ENCODE measurements around the gene PTK7.
"Not testable (repeated sequence)": the region's sequence is repeated elsewhere in the genome, so short reads cannot be mapped to it uniquely, and the experiment has no call there.

PTK7 gene

DNA sequence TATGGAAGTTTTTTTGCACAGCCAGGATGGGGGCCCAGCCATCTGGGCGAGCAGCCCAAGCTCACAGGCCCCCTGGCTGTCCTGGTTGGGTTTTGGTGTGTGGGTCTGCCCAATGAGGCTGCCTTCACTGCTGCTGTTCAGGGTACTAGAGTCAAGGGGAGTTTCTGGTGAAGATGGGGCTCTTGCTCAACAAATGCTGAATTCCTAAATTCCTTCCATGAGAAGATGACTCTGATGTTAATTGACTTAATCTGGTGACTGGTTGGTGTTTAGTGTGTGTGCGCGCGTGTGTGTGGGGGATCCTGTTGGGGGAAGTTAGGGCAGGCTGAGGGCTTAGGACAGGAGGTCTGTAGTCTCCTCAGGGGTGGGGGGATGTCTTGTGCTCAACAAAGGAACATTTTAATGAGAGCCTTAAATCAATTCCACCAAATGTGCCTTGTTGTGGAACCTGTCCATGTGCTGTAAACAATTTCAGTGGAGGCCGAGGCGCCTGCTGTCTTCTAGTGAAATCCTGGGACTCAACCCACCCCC lies 1.9 kb downstream of the PTK7 start:
- H3K4me2 ChIP-seq (ENCODE audit: low read depth, low read length, poor library complexity, severe bottlenecking) = no peak overlapping the region
- H3K27ac ChIP-seq (ENCODE audit: low read depth, low read length) = no peak overlapping the region
- no peak overlapping the region for H3K4me3 ChIP-seq (ENCODE audit: insufficient read depth, low read length, poor library complexity, severe bottlenecking)
- TF ChIP-seq EZH2phosphoT487 (conservative IDR thresholded peaks at IDR 0.05; ENCODE audit: low read length) = no peak
- TF ChIP-seq, protein P1, sequence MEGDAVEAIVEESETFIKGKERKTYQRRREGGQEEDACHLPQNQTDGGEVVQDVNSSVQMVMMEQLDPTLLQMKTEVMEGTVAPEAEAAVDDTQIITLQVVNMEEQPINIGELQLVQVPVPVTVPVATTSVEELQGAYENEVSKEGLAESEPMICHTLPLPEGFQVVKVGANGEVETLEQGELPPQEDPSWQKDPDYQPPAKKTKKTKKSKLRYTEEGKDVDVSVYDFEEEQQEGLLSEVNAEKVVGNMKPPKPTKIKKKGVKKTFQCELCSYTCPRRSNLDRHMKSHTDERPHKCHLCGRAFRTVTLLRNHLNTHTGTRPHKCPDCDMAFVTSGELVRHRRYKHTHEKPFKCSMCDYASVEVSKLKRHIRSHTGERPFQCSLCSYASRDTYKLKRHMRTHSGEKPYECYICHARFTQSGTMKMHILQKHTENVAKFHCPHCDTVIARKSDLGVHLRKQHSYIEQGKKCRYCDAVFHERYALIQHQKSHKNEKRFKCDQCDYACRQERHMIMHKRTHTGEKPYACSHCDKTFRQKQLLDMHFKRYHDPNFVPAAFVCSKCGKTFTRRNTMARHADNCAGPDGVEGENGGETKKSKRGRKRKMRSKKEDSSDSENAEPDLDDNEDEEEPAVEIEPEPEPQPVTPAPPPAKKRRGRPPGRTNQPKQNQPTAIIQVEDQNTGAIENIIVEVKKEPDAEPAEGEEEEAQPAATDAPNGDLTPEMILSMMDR (IDR thresholded peaks at IDR 0.05; ENCODE audit: insufficient read depth, low read length, poor library complexity, severe bottlenecking) = no peak
- no peaks in the 10 kb centered on the region for H4K20me1 ChIP-seq (ENCODE audit: low read depth, low read length)
- no peaks in the 10 kb centered on the region for H3K27me3 ChIP-seq (ENCODE audit: low read length)
- H3K9ac ChIP-seq (ENCODE audit: low read length) = no peak overlapping the region
- H3K9me3 ChIP-seq (ENCODE audit: insufficient read depth, low read length) = no peaks in the 10 kb centered on the region
- H3F3A ChIP-seq (ENCODE audit: insufficient read depth) = no peaks in the 10 kb centered on the region
- H2AFZ ChIP-seq (ENCODE audit: low read depth, low read length, severe bottlenecking) = no peak overlapping the region
- no peaks in the 10 kb centered on the region for H3K36me3 ChIP-seq (ENCODE audit: low read length)
- H3K9me2 ChIP-seq (replicated peaks; ENCODE audit: insufficient read depth, low read length) = no peaks in the 10 kb centered on the region
- no peaks in the 10 kb centered on the region for H3K79me2 ChIP-seq (ENCODE audit: insufficient read depth, low read length)

DNA sequence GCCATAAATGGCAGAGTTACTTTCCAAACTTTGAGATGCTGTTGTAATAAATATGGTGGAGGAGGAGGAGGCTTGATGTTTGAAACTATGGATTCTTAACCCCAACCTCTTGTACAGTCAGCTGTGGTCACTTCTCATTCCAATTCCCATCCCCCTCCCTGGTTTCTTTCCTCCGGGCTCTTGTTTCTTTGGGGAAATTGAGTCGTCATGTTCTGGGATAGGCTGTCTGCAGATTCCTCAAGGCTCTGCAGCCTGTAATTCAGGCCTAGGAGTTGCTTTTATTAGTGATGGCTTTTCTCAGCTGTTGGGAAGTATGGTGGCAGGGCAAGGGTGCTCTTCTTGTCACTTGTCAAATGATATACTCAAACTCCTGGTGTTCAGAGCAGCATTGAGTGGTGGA lies 2.6 kb downstream of the PTK7 start:
- Histone ChIP-seq H3K79me2 (ENCODE audit: insufficient read depth, low read length) (no peaks in the 10 kb centered on the region), H3K9me3 (ENCODE audit: insufficient read depth, low read length) (no peaks in the 10 kb centered on the region), H3K27me3 (ENCODE audit: low read length) (no peaks in the 10 kb centered on the region), H3K4me3 (ENCODE audit: insufficient read depth, low read length, poor library complexity, severe bottlenecking) (no peak overlapping the region), H2AFZ (ENCODE audit: low read depth, low read length, severe bottlenecking) (no peak overlapping the region), H3K27ac (ENCODE audit: low read depth, low read length) (no peak overlapping the region), H3K4me2 (ENCODE audit: low read depth, low read length, poor library complexity, severe bottlenecking) (no peak overlapping the region), H3K9ac (ENCODE audit: low read length) (no peak overlapping the region), H4K20me1 (ENCODE audit: low read depth, low read length) (no peaks in the 10 kb centered on the region), H3F3A (ENCODE audit: insufficient read depth) (no peaks in the 10 kb centered on the region), H3K36me3 (ENCODE audit: low read length) (no peaks in the 10 kb centered on the region), H3K9me2 (replicated peaks; ENCODE audit: insufficient read depth, low read length) (no peaks in the 10 kb centered on the region)
- TF ChIP-seq EZH2phosphoT487 (conservative IDR thresholded peaks at IDR 0.05; ENCODE audit: low read length) = no peak
- TF ChIP-seq, protein P1 (IDR thresholded peaks at IDR 0.05; ENCODE audit: insufficient read depth, low read length, poor library complexity, severe bottlenecking) = no peak

DNA sequence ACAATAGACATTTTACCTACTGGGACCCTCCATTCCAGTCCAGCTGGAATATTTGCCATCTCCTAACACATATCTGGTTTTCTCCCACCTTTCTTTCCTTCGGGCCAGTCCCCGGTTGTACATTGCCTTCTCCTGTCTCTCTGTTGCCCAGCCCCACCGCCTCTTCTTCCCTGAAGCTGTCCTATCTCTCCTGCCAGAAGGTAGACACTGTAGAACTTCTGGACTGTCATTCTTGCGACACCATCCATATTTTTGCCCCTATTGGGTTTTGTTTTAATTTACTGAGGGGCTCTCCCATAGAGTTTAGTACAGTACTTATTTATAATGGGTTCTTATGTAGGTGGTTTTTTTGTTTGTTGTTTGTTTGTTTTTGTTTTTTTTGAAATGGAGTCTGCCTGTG lies 4.9 kb downstream of the PTK7 start:
- H3K4me3 ChIP-seq (ENCODE audit: insufficient read depth, low read length, poor library complexity, severe bottlenecking) = no peak overlapping the region
- H3F3A ChIP-seq (ENCODE audit: insufficient read depth) = no peaks in the 10 kb centered on the region
- no peaks in the 10 kb centered on the region for H3K9me2 ChIP-seq (replicated peaks; ENCODE audit: insufficient read depth, low read length)
- no peak overlapping the region for H3K27ac ChIP-seq (ENCODE audit: low read depth, low read length)
- no peaks in the 10 kb centered on the region for H3K27me3 ChIP-seq (ENCODE audit: low read length)
- no peak overlapping the region for H3K9ac ChIP-seq (ENCODE audit: low read length)
- no peak for TF ChIP-seq EZH2phosphoT487 (conservative IDR thresholded peaks at IDR 0.05; ENCODE audit: low read length)
- TF ChIP-seq, protein P1 (IDR thresholded peaks at IDR 0.05; ENCODE audit: insufficient read depth, low read length, poor library complexity, severe bottlenecking) = no peak
- H3K4me2 ChIP-seq (ENCODE audit: low read depth, low read length, poor library complexity, severe bottlenecking) = no peak overlapping the region
- no peak overlapping the region for H2AFZ ChIP-seq (ENCODE audit: low read depth, low read length, severe bottlenecking)
- no peaks in the 10 kb centered on the region for H3K9me3 ChIP-seq (ENCODE audit: insufficient read depth, low read length)
- no peaks in the 10 kb centered on the region for H3K36me3 ChIP-seq (ENCODE audit: low read length)
- no peaks in the 10 kb centered on the region for H4K20me1 ChIP-seq (ENCODE audit: low read depth, low read length)
- no peaks in the 10 kb centered on the region for H3K79me2 ChIP-seq (ENCODE audit: insufficient read depth, low read length)

DNA sequence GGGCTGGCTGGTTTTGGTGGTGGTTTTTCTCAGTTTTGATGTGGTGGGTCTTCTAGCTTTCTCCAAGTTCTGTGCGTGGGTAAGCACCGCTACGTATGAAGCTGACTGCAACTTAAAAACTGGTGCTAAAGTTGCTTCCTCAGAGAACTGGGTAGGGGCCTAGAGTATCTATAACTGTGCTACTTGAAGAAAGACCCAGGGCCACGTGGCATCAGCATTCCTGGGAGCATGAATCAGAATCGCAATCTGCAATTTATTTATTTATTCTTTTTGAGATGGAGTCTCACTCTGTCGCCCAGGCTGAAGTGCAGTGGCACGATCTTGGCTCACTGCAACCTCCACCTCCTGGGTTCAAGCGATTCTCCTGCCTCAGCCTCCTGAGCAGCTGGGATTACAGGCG lies 5.8 kb downstream of the PTK7 start:
- H4K20me1 ChIP-seq (ENCODE audit: low read depth, low read length); H3K9me3 ChIP-seq (ENCODE audit: insufficient read depth, low read length); H3K9ac ChIP-seq (ENCODE audit: low read length); H3K36me3 ChIP-seq (ENCODE audit: low read length); H3K27ac ChIP-seq (ENCODE audit: low read depth, low read length); H3K9me2 ChIP-seq (replicated peaks; ENCODE audit: insufficient read depth, low read length); H2AFZ ChIP-seq (ENCODE audit: low read depth, low read length, severe bottlenecking); H3K4me3 ChIP-seq (ENCODE audit: insufficient read depth, low read length, poor library complexity, severe bottlenecking); H3K27me3 ChIP-seq (ENCODE audit: low read length); H3K4me2 ChIP-seq (ENCODE audit: low read depth, low read length, poor library complexity, severe bottlenecking); H3F3A ChIP-seq (ENCODE audit: insufficient read depth); H3K79me2 ChIP-seq (ENCODE audit: insufficient read depth, low read length): not testable (repeated sequence)

All from SU-DHL-6 (cell line).